Fibroblast of the aortic adventitia (primary cell): ENCODE data around the gene MGMT. TPM values are rescaled to one million over a fixed set of nuclear protein-coding genes. Genes with fewer than 3 reads are reported as not detected.

Experiments
- DNase-seq: peaks from one replicate; pipeline ENCODE4 v3.0.0-alpha.2; 2010; ENCODE audit warnings: low read depth
- H3K4me3 ChIP-seq: 2 replicates; pipeline ENCODE4 v1.5.1; 2011; ENCODE audit warnings: low read depth, mild to moderate bottlenecking, control low read depth, low read length, moderate library complexity
- CTCF ChIP-seq: IDR thresholded peaks from 2 replicates; pipeline ENCODE4 v1.5.1; 2011; ENCODE audit warnings: mild to moderate bottlenecking, low read length, control low read depth, inconsistent platforms; ENCODE audit not compliant: insufficient read depth
- total RNA-seq: library from RNA; depleted of rRNA; stranded (reverse); fragments of >200 nt; gene quantifications from 2 replicates; pipeline ENCODE4 v1.2.3, GENCODE V29; 2012; ENCODE audit warnings: low replicate concordance

Gene MGMT
- total RNA-seq, 1 donor = 21.8 TPM

GRCh38 chr10:129761981-129762956, 295.2 kb downstream of the MGMT start:
- TF ChIP-seq CTCF = no peak
- DNase-seq = no peak
- no peak overlapping the region for H3K4me3 ChIP-seq

GRCh38 chr10:129764011-129764900, 297.2 kb downstream of the MGMT start:
- TF ChIP-seq CTCF = no peak
- DNase-seq = no peak
- no peak overlapping the region for H3K4me3 ChIP-seq

- no peak for DNase-seq
- no peak for TF ChIP-seq CTCF
- H3K4me3 ChIP-seq = no peak overlapping the region
Observed at GRCh38 chr10:129764901-129765663, 298.0 kb downstream of the MGMT start.

- no peak for TF ChIP-seq CTCF
- no peak overlapping the region for H3K4me3 ChIP-seq
- no peak for DNase-seq
Observed at GRCh38 chr10:129765664-129766550, 298.9 kb downstream of the MGMT start.

GRCh38 chr10:129766611-129767550, 299.8 kb downstream of the MGMT start:
- no peak for TF ChIP-seq CTCF

More at GRCh38 chr10:129766611-129767550, 299.8 kb downstream of the MGMT start:
- no peak overlapping the region for H3K4me3 ChIP-seq
- DNase-seq = no peak
